IMR-90 (cell line): ENCODE data around the gene MRS2. TPM values are rescaled to one million over a fixed set of nuclear protein-coding genes. Genes with fewer than 3 reads are reported as not detected.

ENCODE experiments used
- ATAC-seq: fragments of 200-7000 bp; cut with Tn5 transposase; 2 replicates; pipeline ENCODE4 v1.9.1; 2020; ENCODE audit warnings: low read depth, mild to moderate bottlenecking, moderate library complexity
- BruUV-seq: library from RNA; stranded (reverse); fragments of 400-500 nt; replicated peaks from 2 replicates; lab custom pipeline; 2021; lab: Mats Ljungman, UMichigan
- CTCF ChIA-PET: fragments of 300-600 bp; formaldehyde crosslinking; extraction: SDS; loops from one replicate; lab custom pipeline; 2021; ENCODE audit warnings: antibody characterized with exemption; lab: Yijun Ruan, JAX
- POLR2A ChIA-PET: fragments of 300-600 bp; sonication (Branson Sonifier 250); formaldehyde crosslinking; loops from one replicate; lab custom pipeline; 2022; ENCODE audit warnings: antibody characterized with exemption; ENCODE audit not compliant: unreplicated experiment; lab: Charles Lee
- DNase-seq: peaks from one replicate; pipeline ENCODE4 v3.0.0; 2013
- H2AFZ ChIP-seq: replicated peaks from 2 replicates; pipeline ENCODE3; 2013; ENCODE audit warnings: low read length, mild to moderate bottlenecking; ENCODE audit not compliant: poor library complexity
- H2AK5ac ChIP-seq: 2 replicates; pipeline ENCODE4 v1.6.1; 2013; ENCODE audit warnings: low read depth, low read length, inconsistent platforms
- H2AK9ac ChIP-seq: replicated peaks from 2 replicates; pipeline ENCODE3; 2013; ENCODE audit warnings: mild to moderate bottlenecking, low read depth, low read length, moderate library complexity; ENCODE audit not compliant: poor library complexity
- H2BK120ac ChIP-seq: 2 replicates; pipeline ENCODE4 v1.6.1; 2013; ENCODE audit warnings: low read depth, low read length, inconsistent platforms
- H2BK15ac ChIP-seq: 3 replicates; pipeline ENCODE4 v1.6.1; 2013; ENCODE audit warnings: low read depth, low read length, inconsistent platforms
- H2BK20ac ChIP-seq: 2 replicates; pipeline ENCODE4 v1.6.1; 2013; ENCODE audit warnings: low read depth, mild to moderate bottlenecking, inconsistent platforms, low read length, moderate library complexity
- H2BK5ac ChIP-seq: 2 replicates; pipeline ENCODE4 v1.6.1; 2013; ENCODE audit warnings: mild to moderate bottlenecking, low read depth, low read length, inconsistent platforms; ENCODE audit not compliant: poor library complexity, severe bottlenecking
- H3K14ac ChIP-seq: replicated peaks from 2 replicates; pipeline ENCODE4 v1.6.1; 2013; ENCODE audit warnings: low read depth, low read length, inconsistent platforms
- H3K18ac ChIP-seq: 2 replicates; pipeline ENCODE4 v1.6.1; 2013; ENCODE audit warnings: low read depth, low read length, control low read depth
- H3K23ac ChIP-seq: 2 replicates; pipeline ENCODE4 v1.6.1; 2013; ENCODE audit warnings: low read depth, low read length, inconsistent platforms
- H3K27ac ChIP-seq: 2 replicates; pipeline ENCODE4 v1.5.1; 2013; ENCODE audit warnings: mild to moderate bottlenecking, control low read depth, low read length; ENCODE audit not compliant: insufficient read depth
- H3K27me3 ChIP-seq: 2 replicates; pipeline ENCODE4 v1.6.1; 2013; ENCODE audit warnings: low read length; ENCODE audit not compliant: control insufficient read depth, insufficient read depth
- H3K36me3 ChIP-seq: 2 replicates; pipeline ENCODE4 v1.6.1; 2013; ENCODE audit warnings: low read length, mixed read lengths; ENCODE audit not compliant: control insufficient read depth, insufficient read depth
- H3K4ac ChIP-seq: 2 replicates; pipeline ENCODE4 v1.6.1; 2013; ENCODE audit warnings: low read depth, low read length, inconsistent platforms
- H3K4me1 ChIP-seq: 2 replicates; pipeline ENCODE4 v1.6.1; 2013; ENCODE audit warnings: low read length, mixed read lengths; ENCODE audit not compliant: control insufficient read depth, insufficient read depth
- H3K4me2 ChIP-seq: 2 replicates; pipeline ENCODE4 v1.6.1; 2013; ENCODE audit warnings: low read depth, mild to moderate bottlenecking, control low read depth, low read length, moderate library complexity
- H3K4me3 ChIP-seq: 2 replicates; pipeline ENCODE4 v1.5.1; 2013; ENCODE audit warnings: low read depth, mild to moderate bottlenecking, control low read depth, low read length, moderate library complexity; ENCODE audit not compliant: insufficient read depth
- H3K56ac ChIP-seq: 2 replicates; pipeline ENCODE4 v1.6.1; 2013; ENCODE audit warnings: low read length, inconsistent platforms; ENCODE audit not compliant: insufficient read depth; ENCODE audit errors: extremely low read depth
- H3K79me1 ChIP-seq, 2 experiments: 2 replicates each; pipeline ENCODE4 v1.6.1; 2013; ENCODE audit warnings: low read length in 2 of 2, inconsistent platforms in 1 of 2, low read depth in 1 of 2
- H3K9ac ChIP-seq: 2 replicates; pipeline ENCODE4 v1.6.1; 2013; ENCODE audit warnings: low read depth, low read length, control low read depth
- H3K9me1 ChIP-seq: 2 replicates; pipeline ENCODE4 v1.6.1; 2013; ENCODE audit warnings: low read length, inconsistent platforms; ENCODE audit not compliant: insufficient read depth
- H3K9me3 ChIP-seq: 2 replicates; pipeline ENCODE4 v1.6.1; 2013; ENCODE audit warnings: low read length; ENCODE audit not compliant: control insufficient read depth, insufficient read depth
- H4K20me1 ChIP-seq: 2 replicates; pipeline ENCODE4 v1.6.1; 2013; ENCODE audit warnings: low read length, inconsistent platforms; ENCODE audit not compliant: insufficient read depth
- H4K5ac ChIP-seq: 2 replicates; pipeline ENCODE4 v1.6.1; 2013; ENCODE audit warnings: mild to moderate bottlenecking, low read depth, low read length, control low read depth
- H4K8ac ChIP-seq, 2 experiments: 2 replicates each; pipeline ENCODE4 v1.6.1; 2013; ENCODE audit warnings: low read depth in 2 of 2, low read length in 2 of 2, control low read depth in 1 of 2, inconsistent platforms in 1 of 2
- H4K91ac ChIP-seq: 2 replicates; pipeline ENCODE4 v1.6.1; 2013; ENCODE audit warnings: low read depth, low read length, inconsistent platforms; ENCODE audit not compliant: insufficient read depth
- BHLHE40 ChIP-seq: fragments of 150-350 bp; IDR thresholded peaks from 2 replicates; pipeline ENCODE4 v1.6.1; 2016; ENCODE audit warnings: mild to moderate bottlenecking, low read depth, low read length
- CEBPB ChIP-seq: IDR thresholded peaks from 2 replicates; pipeline ENCODE4 v1.6.1; 2012; ENCODE audit warnings: low read depth, low read length, improper control_type of control experiment
- CHD1 ChIP-seq: IDR thresholded peaks from 2 replicates; pipeline ENCODE4 v1.6.1; 2012; ENCODE audit warnings: low read depth, low read length, improper control_type of control experiment
- FOS ChIP-seq: fragments of 150-350 bp; IDR thresholded peaks from 2 replicates; pipeline ENCODE4 v1.6.1; 2016; ENCODE audit warnings: low read depth, low read length
- MAFK ChIP-seq: IDR thresholded peaks from 2 replicates; pipeline ENCODE4 v1.6.1; 2012; ENCODE audit warnings: low read depth, low read length, improper control_type of control experiment
- MAZ ChIP-seq: IDR thresholded peaks from 2 replicates; pipeline ENCODE4 v1.6.1; 2012; ENCODE audit warnings: low read depth, mild to moderate bottlenecking, low read length, improper control_type of control experiment, moderate library complexity, borderline replicate concordance
- MXI1 ChIP-seq: IDR thresholded peaks from 2 replicates; pipeline ENCODE4 v1.6.1; 2012; ENCODE audit warnings: low read depth, mild to moderate bottlenecking, low read length, moderate library complexity, borderline replicate concordance
- NFE2L2 ChIP-seq: fragments of 150-350 bp; IDR thresholded peaks from 2 replicates; pipeline ENCODE4 v1.6.1; 2016; ENCODE audit warnings: low read depth, mild to moderate bottlenecking, low read length
- POLR2A ChIP-seq: IDR thresholded peaks from 2 replicates; pipeline ENCODE4 v1.6.1; 2012; ENCODE audit warnings: mild to moderate bottlenecking, low read depth, low read length
- RAD21 ChIP-seq: IDR thresholded peaks from 2 replicates; pipeline ENCODE4 v1.6.1; 2012; ENCODE audit warnings: low read length, improper control_type of control experiment
- RCOR1 ChIP-seq: IDR thresholded peaks from 2 replicates; pipeline ENCODE4 v1.6.1; 2012; ENCODE audit warnings: mild to moderate bottlenecking, low read length, improper control_type of control experiment; ENCODE audit not compliant: insufficient replicate concordance
- RFX5 ChIP-seq: IDR thresholded peaks from 2 replicates; pipeline ENCODE4 v1.8.0; 2012; ENCODE audit warnings: low read depth, mild to moderate bottlenecking, low read length, moderate library complexity
- SMC3 ChIP-seq: fragments of 150-350 bp; IDR thresholded peaks from 2 replicates; pipeline ENCODE4 v1.6.1; 2016; ENCODE audit warnings: low read depth, mild to moderate bottlenecking, antibody characterized with exemption, low read length, moderate library complexity
- WGBS, 2 experiments: methylation state at CpG; one replicate each; pipeline versions ENCODE4 v1.1.5 to v1.1.7; 2013; ENCODE audit warnings: missing lambda C conversion rate in 2 of 2; ENCODE audit not compliant: insufficient read length in 1 of 2; ENCODE audit errors: extremely low coverage in 2 of 2; 5-methylcytosine and 5-hydroxymethylcytosine counted together
- dilution Hi-C: fragments of 300-500 bp; cut with HindIII; formaldehyde crosslinking; loops from one replicate; pipeline ENCODE4 v1.14.3; 2018; ENCODE audit warnings: low sequenced_read_pairs; ENCODE audit not compliant: unreplicated experiment
- in situ Hi-C: fragments of 300-500 bp; cut with MboI; formaldehyde crosslinking; loops from 3 replicates; pipeline ENCODE4 v1.14.3; 2019; ENCODE audit warnings: low sequenced_read_pairs, inconsistent platforms, mixed read lengths
- intact Hi-C: fragments of 100-400 bp; cut with micrococcal nuclease; formaldehyde crosslinking; loops from 2 replicates; pipeline ENCODE4 v1.10.0; 2022
- polyA plus RNA-seq, 3 experiments: library from polyadenylated mRNA; depleted of rRNA; stranded (reverse); fragments of >200 nt; gene quantifications; 2 replicates each; pipeline ENCODE4 v1.2.3, GENCODE V29; 2012; ENCODE audit warnings: low replicate concordance in 1 of 3
- total RNA-seq: library from RNA; depleted of rRNA; stranded (reverse); fragments of >200 nt; gene quantifications from 2 replicates; pipeline ENCODE4 v1.2.3, GENCODE V29; 2012
- TF ChIP-seq, protein P1 (sequence below): conservative IDR thresholded peaks from 2 replicates; pipeline ENCODE4 v1.5.1; 2012; ENCODE audit warnings: mild to moderate bottlenecking, low read depth, low read length, improper control_type of control experiment
- TF ChIP-seq, protein P2 (sequence below): fragments of 150-350 bp; IDR thresholded peaks from 2 replicates; pipeline ENCODE4 v1.6.1; 2016; ENCODE audit warnings: low read depth, mild to moderate bottlenecking, low read length, moderate library complexity, borderline replicate concordance
- TF ChIP-seq, protein P3 (sequence below): fragments of 150-350 bp; IDR thresholded peaks from 2 replicates; pipeline ENCODE4 v1.6.1; 2017; ENCODE audit warnings: mild to moderate bottlenecking, antibody characterized with exemption, low read length, low read depth

MRS2 gene
- total and polyA plus RNA-seq, 2 of the 4 experiments (the other 2 are of a cell fraction): 8.8 to 11.1 TPM

DNA sequence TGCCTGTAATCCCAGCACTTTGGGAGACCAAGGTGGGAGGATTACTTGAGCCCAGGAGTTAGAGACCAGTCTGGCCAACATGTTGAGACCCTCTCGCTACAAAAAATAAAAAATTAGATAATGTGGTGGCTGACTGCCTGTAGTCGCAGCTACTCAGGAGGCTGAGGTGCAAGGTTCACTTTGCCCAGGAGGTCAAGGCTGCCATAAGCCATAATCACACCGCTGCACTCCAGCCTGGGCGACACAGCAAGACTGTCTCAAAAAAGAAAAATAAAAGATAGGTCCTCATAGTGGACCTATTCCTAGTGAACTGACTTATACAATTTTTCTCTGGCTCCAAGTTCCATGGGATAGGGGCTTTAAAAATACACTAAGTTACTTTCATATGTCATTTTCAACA lies 41.9 kb downstream of the MRS2 start:
- no TSS peak for BruUV-seq
- dilution Hi-C loops: no loop called here
- CTCF ChIA-PET: no interaction called here

More for the DNA sequence above, 41.9 kb downstream of the MRS2 start:
- Histone ChIP-seq H3K4ac (no peak overlapping the region), H3K4me2 (no peak overlapping the region), H2BK15ac (no peak overlapping the region), H3K79me1 (no peaks in the 10 kb centered on the region), H3K4me1 (no peaks in the 10 kb centered on the region), H4K20me1 (no peaks in the 10 kb centered on the region), H4K91ac (no peak overlapping the region), H2AK9ac (no peak overlapping the region), H4K8ac (no peak overlapping the region), H3K4me3 (no peak overlapping the region), H3K36me3 (no peaks in the 10 kb centered on the region), H2BK20ac (no peak overlapping the region), H3K14ac (no peak overlapping the region), H2AFZ (no peak overlapping the region), H3K56ac (no peak overlapping the region), H4K5ac (no peak overlapping the region), H3K18ac (no peak overlapping the region), H3K23ac (no peak overlapping the region), H2AK5ac (no peak overlapping the region), H3K9me1 (no peaks in the 10 kb centered on the region), H2BK5ac (no peak overlapping the region), H3K9me3 (no peaks in the 10 kb centered on the region), H2BK120ac (no peak overlapping the region), H3K27ac (no peak overlapping the region), H3K27me3 (peaks cover 3% of the 10 kb centered on the region), H3K9ac (no peak overlapping the region)
- DNase-seq (no peak), ATAC-seq (no peak)
- WGBS, 2 experiments: no CpG with 5 or more reads among the region's 4 CpGs
- POLR2A ChIA-PET: no interaction called here
- in situ Hi-C loops: no loop called here
- intact Hi-C loops: no loop called here
- TF ChIP-seq MXI1 (no peak), FOS (no peak), CHD1 (no peak), MAFK (no peak), BHLHE40 (no peak), CEBPB (no peak), SMC3 (no peak), RCOR1 (no peak), POLR2A (no peak), RFX5 (no peak), NFE2L2 (no peak), MAZ (no peak), RAD21 (no peak)
- TF ChIP-seq, protein P1, sequence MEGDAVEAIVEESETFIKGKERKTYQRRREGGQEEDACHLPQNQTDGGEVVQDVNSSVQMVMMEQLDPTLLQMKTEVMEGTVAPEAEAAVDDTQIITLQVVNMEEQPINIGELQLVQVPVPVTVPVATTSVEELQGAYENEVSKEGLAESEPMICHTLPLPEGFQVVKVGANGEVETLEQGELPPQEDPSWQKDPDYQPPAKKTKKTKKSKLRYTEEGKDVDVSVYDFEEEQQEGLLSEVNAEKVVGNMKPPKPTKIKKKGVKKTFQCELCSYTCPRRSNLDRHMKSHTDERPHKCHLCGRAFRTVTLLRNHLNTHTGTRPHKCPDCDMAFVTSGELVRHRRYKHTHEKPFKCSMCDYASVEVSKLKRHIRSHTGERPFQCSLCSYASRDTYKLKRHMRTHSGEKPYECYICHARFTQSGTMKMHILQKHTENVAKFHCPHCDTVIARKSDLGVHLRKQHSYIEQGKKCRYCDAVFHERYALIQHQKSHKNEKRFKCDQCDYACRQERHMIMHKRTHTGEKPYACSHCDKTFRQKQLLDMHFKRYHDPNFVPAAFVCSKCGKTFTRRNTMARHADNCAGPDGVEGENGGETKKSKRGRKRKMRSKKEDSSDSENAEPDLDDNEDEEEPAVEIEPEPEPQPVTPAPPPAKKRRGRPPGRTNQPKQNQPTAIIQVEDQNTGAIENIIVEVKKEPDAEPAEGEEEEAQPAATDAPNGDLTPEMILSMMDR: no peak
- TF ChIP-seq, protein P2, sequence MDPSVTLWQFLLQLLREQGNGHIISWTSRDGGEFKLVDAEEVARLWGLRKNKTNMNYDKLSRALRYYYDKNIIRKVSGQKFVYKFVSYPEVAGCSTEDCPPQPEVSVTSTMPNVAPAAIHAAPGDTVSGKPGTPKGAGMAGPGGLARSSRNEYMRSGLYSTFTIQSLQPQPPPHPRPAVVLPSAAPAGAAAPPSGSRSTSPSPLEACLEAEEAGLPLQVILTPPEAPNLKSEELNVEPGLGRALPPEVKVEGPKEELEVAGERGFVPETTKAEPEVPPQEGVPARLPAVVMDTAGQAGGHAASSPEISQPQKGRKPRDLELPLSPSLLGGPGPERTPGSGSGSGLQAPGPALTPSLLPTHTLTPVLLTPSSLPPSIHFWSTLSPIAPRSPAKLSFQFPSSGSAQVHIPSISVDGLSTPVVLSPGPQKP: no peak
- TF ChIP-seq, protein P3, sequence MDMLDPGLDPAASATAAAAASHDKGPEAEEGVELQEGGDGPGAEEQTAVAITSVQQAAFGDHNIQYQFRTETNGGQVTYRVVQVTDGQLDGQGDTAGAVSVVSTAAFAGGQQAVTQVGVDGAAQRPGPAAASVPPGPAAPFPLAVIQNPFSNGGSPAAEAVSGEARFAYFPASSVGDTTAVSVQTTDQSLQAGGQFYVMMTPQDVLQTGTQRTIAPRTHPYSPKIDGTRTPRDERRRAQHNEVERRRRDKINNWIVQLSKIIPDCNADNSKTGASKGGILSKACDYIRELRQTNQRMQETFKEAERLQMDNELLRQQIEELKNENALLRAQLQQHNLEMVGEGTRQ: no peak
